Endometrial microvascular endothelial cells (primary cell): ENCODE measurements around the gene SSTR3. TPM values are rescaled to one million over a fixed set of nuclear protein-coding genes. Genes with fewer than 3 reads are reported as not detected.
"Not testable (repeated sequence)": the region's sequence is repeated elsewhere in the genome, so short reads cannot be mapped to it uniquely, and the experiment has no call there.

Experiments used
- in situ Hi-C: cut with HindIII; loops from 2 replicates; pipeline ENCODE4 v1.10.0; 2017; ENCODE audit warnings: low sequenced_read_pairs, low pct_unique_long_range_greater_than_20kb; ENCODE audit errors: inconsistent ontology term
- total RNA-seq: library from RNA; depleted of rRNA; stranded (reverse); fragments of >200 nt; gene quantifications from one replicate; pipeline ENCODE4 v1.2.3, GENCODE V29; 2015; ENCODE audit errors: inconsistent ontology term

SSTR3 gene
- total RNA-seq, 1 donor from 2014 or later = not detected

DNA sequence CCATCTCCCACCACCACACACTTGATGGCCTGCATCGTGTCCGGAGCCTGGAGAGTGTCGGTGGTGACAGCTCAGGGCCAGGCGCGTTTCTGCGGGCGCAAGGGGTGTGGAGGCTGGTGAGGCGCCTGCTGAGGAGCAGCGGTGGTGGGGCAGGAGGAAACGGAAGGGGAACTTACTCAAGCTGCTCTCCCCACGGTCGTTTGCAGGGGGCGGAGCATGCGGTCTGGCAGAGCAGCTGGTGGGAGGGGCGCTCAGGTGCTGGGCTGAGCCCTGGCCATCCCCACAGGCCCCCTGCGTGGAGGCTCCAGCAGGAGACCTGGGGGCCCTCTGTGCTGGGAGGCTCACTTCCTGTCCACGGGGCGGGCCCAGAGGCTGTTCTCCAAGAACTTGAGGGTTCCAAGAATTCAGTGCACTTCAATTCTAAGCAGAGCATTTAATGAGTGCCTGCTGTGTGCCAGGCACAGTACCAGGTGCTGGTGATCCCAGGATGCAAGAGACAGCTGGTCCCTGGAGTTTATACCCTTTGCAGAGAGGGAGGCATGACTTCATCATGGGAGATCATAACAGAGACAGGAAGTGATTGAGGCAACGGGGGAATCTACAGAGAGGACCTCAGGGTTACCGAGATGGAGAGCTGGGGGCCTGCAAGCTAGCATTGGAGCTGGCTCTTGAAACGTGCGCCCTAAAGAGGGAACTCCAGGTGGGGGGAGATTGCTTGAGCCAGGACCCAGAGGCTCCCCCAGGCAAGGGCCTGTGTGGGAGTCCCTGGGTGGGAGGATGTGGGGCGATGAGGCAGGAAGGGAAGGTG lies 32.0 kb upstream of the SSTR3 start, which contains the start of gene RAC2:
RAC2 (minus strand) TSS at position 156 of the 808 bp plus-strand sequence; CDS start at position 35, 121 bp downstream.
- in situ Hi-C loops = no loop called here

DNA sequence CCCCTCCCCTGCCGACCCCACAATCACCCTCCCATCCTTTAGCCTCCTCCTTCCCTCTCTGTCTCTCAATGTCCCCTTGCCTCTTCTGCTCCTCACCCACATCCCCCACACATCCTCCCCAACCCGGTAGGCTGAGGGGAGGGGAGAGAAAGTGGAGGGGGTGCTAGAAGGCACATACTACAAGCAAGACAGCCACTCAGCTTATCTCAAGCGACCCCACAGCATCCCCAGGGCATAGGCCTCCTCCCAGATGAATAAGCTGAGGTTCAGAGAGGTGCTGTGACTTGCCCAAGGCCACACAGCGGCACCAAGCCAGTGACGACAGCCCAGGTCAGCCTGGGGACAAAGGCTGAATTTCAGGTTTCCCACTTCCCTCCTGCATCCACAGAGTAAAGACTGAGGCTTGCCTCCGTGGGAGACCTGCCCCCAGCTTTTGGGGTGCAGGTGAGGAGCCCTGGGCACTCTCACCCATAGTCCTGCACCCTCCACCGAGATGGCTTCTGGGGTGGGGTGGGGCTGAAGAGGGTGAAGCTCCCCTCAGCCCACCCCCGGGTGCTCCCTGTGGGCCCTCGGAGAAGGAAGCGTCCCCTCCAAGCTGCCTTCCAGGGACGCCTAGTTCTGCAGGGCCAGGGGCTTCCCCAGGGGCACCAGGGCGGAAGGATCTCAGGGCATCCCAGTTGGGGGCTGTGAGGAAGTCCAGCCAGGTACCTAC lies 31.3 kb upstream of the SSTR3 start:
- in situ Hi-C loops = no loop called here

DNA sequence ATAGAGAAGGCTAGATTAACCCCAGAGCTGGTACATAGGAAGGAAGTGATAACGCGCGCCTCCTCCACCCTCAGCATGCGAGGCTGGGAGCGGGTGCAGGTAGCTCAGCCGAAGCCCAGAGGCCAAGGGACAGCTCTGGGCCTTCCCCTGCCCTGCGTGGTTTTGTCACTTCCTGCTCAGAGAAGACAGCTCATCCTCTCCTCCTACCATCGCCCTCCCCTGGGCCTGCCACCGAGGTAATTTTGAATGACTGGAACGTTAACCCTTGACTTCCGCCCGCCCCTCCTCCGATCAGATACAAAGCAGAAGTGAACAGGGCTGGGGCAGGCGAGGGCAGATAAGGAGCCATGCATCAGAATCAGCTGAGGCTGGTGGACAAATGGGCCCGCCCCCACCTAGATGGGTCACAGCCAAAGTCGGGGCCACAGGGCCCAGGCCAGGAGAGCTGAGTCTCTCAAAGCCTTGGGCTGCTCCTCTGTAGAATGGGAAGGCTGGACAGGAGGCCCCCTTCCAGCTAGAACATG lies 30.2 kb upstream of the SSTR3 start:
- in situ Hi-C loops = no loop called here

DNA sequence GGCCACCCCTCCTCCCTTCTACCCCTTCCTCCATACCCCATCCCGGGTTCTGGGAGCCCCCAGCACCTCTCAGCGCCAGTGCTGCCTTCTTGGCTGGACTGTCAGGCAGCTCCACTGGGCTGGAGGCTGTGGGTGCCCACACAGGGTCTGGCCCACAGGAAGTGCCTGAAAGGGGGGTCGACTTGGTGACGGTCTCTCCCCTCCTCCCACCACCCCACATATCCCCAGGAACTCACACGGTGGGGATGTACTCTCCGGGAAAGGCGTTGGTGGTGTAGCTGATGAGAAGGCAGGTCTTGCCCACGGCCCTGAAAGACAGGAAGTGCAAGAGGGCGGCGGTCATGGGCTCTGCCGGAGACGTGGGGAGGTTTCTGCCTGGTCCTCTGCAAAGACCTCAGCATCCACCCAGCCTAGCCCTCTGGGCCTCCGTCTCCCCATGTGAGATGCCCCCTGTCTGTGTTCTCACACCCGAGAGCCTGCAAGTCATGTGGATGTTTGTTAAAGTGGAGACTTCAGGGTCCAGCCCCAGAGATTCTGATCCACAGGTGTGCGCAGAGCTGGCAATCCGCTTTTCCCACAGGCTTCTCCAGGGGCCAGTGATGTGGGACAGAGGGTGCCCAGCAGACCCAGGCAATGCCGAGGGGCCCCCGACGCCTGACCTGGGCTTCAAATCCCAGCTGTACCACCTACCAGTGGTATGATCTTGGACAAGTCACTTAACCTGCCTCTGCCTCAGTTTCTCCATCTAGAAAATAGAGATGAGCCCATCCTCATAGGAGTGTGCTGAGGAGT lies 29.3 kb upstream of the SSTR3 start:
- in situ Hi-C loops = no loop called here

DNA sequence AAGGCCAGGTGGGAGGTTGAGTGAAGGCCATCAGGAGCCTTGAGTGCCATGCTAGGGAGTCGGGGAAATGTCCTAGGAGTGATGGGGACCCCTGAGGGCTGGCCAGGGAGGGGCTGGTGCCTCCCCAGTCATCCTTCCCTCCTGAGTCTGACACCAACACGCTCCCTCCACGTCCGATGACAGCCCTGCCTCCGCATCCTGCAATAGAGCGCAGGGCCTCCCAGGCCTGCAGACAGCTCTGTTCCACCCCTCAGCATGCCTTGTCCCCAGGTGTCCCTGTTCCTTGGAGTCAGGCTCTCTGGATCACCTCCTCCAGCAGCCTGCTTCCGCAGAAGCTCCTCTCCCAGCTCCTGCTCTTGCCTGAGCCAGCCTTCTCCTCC lies 28.7 kb upstream of the SSTR3 start:
- in situ Hi-C loops = no loop called here

DNA sequence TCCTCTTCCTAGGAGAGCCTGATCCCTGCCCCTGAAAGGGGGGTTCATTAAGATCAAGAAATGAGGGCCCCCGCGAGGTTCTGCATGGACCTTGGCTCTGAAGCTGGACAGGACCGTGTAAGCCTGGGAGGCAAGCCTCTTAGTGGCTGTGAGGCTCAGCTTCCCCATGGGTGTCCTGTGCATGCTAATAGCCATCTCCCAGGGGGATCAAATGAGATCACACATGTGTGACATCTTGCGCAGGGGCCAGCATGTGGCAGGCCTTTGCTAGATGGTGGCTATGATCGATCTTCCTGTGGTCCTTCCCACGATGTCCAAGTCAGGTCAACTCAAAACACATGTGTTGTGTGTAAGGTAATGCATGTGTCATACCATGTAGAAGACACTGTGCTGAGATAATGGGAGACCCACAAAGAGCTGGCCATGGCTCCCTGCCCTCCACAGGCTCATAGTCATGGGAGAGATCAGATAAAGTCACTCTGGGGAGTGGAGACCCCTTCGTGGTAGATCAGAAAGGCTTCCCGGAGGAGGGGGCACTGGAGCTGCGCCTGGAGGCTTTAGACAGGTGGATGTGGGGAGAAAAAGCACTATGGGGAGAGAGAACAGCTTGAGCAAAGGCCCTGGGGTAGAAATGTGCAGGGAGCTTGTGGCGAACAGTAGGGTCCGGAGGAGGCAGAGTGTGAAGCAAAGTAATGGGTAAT lies 28.1 kb upstream of the SSTR3 start:
- in situ Hi-C loops = no loop called here

DNA sequence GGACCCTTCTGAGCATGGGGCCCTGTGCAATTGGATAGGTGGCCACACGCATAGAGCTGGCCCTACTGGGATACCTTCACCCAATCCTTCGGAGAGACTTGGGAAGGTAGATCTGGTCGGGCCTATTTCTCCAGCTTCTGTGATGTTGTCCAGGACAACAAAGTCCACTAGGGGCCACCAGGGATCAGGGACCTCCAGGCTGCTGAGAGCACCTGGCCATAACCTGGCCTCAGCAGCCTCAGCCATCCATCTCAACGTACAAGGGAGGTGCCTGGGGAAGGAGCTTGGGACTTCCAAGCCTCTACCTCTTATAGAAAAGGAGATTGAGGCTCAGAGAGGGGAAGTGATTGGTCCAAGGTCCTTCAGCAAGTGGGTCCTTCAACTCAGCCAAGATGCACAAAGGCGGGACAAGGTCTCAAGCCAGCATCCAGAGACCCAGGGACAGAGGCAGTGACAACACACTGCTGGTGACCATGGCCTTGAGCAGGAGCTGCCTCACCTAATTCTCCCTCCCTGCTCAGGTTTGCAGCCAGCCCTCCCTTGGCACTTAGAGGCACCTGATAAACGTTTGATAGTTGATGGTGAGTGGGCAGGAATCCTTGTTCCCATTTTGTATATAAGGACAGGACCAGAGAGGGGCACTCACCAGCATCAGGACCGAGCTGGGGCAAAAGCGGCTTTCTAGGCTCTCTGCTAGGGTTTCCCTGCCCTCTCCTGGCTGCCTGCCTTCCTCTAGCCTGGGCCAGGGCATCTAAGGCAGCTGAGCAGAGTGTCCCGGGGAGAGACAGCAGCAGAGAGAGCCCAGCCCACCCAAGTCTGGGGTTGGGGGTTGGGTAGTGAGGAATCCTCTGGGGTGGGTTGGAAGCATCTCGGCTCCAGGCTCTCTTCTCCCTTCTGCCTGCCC lies 27.3 kb upstream of the SSTR3 start:
- in situ Hi-C loops = no loop called here

DNA sequence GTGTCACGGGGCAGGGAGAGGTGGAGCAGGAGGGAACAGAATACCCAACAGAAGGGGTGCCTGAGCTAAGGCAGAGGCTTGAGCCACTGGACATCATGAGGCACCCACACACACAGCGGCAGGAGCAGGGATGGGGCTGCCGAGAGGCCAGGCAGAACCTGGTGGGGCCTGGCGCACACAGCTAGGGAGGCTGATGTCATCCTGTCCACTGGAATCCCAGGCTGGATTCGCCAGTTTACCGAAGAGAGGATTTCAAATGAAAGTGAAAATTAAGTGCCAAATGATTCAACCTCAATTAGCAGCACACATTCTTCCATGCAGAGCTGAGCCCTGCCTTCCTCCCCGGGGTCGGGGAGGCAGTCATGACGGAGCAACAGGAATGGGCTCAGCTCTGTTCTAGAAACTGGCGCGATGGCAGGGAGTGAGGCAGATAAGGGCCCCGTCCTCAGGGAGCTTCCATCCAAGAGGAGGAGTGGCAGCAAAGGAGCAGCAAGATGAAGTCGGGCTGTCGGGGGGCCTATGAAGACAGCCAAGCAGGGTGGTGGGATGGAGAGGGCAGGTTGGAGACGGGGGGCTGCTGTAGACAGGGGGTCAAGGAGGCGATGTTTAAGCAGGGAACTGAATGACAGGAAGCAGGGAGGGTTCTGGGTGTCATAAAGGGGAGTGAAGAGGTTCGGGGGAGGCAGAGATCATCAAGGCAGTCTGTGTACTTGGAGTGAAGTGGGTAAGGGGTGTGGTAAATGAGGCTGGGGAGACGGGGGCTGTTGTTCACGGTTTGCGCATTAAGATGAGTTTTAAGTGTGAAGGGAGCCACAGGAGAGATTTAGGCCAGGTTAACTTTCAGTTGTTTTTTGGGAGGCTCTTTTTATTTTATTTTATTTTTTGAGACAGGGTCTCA lies 25.3 kb upstream of the SSTR3 start:
- in situ Hi-C loops = no loop called here

DNA sequence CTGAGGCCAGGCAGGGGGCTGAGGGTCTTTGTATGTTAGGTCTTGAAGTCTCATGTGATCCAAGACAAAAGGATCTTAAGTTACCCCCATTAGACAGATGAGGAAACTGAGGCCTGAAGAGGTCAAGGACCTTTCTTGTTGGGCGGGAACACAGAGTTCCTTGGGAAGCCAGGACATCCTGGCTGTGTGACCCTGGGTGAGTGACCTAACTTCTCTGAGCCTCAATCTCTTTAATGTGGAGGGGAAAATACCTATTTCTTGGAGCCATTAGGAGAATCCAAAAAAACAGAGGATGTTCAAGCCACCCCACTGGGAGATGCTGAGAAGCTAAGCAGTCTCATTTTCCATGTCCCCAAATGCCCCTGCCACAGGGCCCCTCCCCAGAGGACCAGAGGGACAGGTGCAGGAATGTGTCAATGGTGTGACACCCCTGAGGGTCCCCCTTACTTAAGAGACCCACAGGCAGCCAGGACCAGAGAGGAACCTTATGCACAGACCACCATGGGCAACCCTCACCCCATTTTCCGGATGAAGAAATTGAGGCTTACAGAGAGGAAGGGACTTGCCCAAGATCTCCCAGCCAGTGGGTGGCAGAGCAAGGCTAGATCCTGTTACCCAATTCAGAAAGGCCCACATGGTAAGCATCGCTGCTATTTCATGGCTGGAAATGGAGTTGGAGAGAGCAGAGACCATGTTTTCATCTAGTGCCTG lies 23.8 kb upstream of the SSTR3 start:
- in situ Hi-C loops = no loop called here

DNA sequence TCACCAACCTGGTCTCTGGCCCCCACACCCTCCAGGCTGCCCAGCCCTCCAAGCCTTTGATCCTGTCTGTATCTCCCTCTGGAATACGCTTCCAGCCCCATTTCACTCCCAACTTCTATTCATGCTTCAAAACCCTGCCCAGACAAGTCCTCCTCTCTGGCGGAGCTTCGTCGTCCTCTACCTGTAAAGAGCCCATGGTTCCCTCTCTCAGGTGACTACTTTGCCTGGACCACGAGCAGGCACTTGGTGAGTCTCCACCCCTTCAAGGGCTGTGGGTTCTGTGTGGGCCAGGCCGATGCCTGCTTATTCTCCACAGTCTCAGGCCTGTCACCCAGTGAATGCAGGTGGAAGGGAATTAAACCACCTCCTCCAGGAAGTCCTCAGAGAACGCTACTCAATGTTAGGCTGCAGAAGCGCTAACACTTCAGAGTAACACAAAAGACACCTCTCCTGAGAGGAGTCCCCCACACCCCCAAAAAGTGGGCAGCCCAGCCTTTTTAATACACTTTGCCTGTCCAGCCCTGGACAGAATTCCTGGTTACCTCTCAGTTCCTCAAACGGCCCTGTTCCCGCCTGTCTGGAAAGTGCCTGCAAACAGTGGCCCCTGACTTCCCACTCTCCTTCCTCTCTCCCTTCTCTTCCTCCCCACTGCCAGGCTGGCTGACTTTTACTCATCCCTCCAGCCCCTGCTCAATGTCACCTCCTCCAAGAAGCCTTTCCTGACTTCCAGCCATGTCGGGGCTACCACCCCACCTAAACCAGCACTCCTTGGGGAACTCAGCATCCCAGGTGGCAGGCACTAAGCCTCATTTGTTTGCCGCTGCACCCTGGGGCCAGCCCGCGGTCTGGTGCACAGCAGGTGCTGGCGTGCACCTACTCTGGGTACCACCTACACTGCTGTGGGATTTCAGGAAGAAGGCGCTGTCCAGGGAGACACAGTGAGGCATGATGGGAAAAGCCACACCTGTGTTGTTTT lies 22.7 kb upstream of the SSTR3 start:
- in situ Hi-C loops = no loop called here

DNA sequence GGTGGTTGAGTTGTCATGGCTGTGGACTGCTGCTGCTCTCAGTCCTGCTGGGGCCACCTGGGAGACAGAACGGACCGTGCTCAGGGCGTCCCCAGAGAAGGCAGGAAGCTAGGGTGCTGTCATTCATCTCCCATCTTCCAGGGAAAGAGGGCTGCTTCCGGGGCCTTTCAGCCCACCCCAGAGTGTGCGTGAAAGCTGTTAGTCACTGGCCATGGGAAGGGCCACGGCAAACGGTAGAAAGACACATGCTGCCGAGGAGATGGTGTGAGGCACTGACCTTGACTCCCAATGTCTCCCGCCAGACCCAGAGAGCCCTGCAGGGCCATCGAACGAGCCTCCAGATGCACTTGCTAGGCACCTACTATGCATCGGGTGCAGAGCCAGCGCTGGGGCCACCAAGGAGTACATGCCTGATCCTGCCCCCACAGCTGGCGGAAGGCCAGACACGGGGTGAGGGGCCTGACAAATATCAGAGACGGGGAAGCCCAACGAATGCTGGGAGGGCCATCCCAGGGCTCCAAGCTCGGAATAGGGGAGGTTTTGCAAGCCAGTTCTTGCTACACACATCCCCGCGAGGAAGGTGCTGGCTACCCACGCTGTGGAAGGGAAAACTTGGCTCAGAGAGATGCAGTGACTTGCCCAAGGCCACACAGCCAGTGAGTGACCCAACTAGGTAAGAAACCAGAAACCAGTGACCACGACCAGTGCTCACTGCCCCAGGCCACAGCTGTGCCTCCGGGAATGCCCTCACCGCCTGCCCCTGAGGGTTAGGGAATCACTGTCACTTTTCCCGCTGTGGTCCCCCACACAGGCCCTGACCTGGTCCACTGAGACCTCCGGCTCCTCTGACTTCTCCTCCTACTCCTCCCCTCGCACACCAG lies 21.7 kb upstream of the SSTR3 start:
- in situ Hi-C loops = no loop called here

DNA sequence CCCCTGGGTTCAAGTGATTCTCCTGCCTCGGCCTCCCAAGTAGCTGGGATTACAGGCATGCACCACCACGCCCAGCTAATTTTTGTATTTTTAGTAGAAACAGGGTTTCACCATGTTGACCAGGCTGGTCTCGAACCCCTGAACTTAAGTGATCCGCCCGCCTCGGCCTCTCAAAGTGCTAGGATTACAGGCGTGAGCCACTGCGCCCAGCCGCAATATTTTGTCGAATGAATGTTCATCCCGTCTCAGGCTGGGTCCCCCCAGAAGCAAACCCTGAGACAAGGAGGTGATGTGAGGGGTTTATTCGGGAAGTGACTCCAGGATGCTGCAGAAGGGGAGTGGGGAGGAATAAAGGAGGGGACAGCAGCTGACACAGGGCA lies 21.1 kb upstream of the SSTR3 start:
- in situ Hi-C loops = not testable (repeated sequence)

DNA sequence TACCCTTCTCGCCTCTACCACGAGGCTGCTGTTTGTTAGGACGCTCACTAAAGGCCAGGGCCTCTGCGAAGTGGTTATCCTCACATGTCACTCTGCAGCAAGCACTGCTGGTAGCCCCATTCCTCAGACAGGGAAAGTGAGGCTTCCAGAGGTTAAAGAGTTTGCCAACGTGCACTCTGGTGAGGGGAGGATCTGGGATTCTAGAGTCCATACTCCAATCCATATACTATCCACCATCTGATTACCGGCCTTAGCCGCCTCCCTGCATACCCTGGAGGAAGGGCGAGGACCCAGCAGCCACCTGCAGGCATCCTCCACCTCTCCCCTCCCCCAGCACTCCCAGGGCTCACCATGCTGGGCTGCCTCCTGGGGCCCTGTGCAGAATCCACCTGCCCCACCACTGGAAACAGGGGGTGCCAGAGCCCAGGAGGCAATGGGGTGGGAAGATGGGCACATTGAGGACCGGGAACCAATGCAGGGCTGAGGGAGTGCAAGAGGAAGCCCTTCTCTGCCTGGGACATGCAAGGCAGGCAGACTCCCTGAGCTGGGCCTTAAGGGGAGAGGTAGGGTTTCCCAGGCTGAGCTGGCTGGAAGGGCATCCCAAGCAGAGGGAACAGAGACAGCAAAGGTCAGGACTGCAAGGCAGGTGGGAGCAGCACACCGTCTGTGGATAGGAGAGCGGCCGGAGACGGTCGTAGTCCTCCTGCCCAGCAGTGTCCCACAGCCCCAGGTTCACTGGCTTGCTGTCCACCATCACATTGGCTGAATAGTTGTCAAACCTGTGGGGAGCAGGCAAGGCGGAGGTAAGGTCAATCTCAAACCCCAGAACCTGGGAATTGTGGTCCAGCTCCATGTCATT lies 20.1 kb upstream of the SSTR3 start:
- in situ Hi-C loops = no loop called here
